HG03342 (cell line): Measurements from ENCODE around the gene RBMS3.

ENCODE experiments used
- ATAC-seq: cut with Tn5 transposase; IDR thresholded peaks from one replicate; pipeline ENCODE4 v1.9.1; 2021; ENCODE audit warnings: mild to moderate bottlenecking, moderate library complexity; ENCODE audit not compliant: unreplicated experiment

The RBMS3 gene

DNA sequence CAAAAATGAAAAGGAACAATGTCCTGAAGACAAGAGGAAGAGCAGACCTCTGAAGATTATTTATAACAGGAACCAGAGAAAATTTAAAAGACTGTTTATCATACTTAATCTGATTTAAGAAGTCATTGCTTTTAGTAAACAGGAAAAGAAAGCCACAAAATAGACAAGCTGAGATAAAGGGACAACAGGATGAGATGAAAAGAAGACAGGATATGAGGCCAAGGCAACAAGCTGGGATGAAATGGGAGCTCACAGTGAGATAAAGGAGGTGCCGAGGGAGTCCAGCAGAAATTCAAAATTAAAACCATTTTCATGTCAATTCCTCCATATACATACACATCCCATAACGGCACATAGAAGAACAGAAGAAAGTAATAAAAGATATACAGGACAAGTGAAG is 277.0 kb downstream of the RBMS3 start:
- ATAC-seq = no peak

DNA sequence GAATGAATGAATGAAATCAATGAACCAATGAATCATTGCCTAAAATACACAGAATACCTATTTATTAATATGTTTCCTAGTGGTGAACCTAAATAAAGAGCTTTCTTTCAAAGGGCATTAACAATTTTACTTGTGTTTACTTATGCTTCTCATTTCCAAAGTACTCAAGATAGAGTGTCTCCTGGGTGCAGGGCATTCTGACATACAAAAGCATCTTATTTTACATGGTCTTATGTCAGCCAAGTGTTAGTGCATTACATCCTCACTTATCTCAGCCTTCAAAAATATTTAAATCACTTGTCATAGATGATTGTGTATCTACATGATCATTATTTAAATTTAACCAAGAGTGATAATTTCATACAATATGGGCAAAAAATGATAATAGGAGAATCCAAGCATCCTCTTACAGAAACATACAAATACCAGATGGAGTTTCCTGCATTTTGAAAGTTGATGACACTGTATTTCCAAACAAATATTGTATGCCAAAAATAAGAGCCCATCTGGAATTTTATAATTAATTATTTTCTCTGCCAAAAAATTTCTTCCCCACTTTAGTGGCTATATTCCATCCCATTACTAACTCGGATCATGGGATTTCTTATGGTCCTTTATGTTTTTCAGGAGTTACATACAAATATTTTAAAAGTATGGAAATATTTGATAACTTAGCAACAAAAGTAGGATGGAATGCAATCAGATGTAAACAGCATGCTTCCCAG is 279.0 kb downstream of the RBMS3 start:
- ATAC-seq = no peak

DNA sequence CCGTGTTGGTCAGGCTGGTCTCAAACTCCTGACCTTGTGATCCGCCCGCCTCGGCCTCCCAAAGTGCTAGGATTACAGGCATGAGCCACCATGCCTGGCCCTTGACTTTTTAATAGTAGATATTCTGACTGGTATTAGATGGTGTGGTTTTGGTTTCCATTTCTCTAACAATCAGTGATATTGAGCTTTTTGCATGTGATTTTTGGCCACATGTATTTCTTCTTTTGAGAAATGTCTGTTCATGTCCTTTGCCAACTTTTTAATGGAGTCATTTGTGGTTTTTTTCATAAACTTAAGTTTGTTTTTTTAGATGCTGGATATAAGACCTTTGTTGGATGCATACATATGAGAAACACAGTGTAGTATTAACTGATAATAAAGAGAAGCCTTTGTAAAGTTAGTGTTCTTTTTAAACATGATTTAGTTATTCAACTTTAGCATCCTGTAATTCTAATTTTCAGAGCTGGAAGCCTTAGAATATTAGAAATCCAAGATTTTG is 280.8 kb downstream of the RBMS3 start:
- ATAC-seq = no peak

DNA sequence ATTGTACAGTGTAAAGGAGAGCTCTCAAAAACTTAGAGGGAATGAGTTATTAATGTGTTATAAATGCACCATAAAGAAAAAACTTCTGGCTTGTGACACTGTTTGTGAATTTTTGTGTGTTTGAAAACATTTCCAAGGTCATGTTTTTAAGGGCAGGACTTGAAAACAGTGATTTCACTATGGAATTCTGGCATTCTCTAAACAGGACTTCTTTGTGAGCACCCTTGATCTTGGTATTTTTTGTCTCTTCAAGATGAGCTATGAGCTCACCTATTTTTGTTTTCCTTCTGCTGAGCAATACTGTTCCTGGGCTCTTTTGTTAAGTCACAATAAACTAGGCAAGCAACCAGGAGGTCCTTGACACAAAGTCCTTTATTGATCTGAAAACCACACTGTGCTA is 284.4 kb downstream of the RBMS3 start:
- no peak for ATAC-seq

DNA sequence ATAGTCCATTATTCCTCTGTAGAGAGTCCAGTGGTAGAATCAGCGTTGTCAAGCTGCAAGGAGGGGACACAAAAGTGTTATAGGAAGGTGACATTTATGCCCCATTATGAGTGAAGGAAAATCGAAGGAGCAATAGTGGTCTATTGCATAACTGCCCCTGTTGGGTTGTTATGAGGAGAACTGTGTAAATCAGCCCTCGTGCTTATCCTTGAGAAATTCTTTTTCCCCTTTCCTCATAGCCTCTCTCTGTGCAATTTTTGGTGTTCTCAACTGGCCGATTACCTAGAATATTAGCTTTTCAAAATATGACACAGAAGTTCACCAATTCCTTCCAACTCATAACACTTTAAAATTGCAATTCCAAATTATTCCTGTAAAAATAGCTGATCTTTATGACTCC is 286.6 kb downstream of the RBMS3 start:
- ATAC-seq = no peak

DNA sequence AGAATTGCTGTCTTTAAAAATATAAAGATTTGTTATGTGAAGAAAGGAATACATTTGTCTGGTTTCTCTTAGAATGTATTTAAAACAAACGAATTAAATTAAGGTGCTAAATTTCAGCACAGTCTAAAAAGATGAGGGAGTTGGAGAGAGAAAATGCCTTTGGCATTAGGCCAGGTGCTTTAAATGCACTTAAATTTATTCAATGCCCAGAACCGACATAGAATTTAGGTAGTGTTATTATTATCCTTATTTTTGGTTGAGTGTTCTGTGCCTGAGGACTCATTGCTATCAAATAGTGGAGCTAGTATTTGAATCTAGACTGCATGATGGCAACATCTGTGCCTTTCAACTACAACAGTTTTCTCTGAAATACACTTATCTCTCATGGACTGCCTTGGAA is 287.5 kb downstream of the RBMS3 start:
- no peak for ATAC-seq

DNA sequence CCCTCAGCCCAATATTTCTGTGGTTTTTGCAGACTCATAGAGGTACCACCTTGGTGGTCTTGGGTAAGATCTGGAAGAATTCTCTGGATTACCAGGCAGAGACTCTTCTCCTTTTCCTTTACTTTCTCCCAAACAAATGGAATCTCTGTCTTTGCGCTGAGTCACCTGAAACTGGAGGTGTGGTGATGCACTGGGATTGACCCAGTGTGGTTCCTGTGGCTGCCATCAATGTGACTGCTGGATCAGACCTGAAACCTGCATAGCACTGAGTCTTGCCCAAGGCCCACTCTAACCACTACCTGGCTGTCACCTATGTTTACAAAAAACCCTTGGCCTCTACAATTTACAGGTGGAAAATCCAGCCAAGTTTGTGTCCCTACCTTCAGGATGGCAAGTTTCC is 295.3 kb downstream of the RBMS3 start:
- ATAC-seq = no peak

DNA sequence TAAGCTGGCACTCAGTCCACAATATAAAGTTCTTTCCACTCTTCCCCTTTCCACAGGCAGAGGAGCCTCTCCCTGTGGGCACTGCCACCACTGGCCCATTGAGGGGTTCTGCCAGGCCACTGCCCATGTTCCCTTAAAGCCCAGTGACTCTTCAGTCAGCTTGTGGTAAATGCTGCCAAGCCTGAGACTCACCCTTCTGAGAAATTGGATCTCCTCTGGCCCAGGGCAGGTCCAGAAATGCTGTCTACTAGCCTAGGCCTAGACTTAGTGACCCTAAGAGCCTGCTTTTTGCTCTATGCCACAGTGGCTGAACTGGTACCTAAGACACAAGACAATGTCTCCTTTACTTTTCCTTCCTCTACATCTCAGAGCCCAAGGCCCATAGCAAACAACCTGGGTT is 295.8 kb downstream of the RBMS3 start:
- ATAC-seq = no peak

DNA sequence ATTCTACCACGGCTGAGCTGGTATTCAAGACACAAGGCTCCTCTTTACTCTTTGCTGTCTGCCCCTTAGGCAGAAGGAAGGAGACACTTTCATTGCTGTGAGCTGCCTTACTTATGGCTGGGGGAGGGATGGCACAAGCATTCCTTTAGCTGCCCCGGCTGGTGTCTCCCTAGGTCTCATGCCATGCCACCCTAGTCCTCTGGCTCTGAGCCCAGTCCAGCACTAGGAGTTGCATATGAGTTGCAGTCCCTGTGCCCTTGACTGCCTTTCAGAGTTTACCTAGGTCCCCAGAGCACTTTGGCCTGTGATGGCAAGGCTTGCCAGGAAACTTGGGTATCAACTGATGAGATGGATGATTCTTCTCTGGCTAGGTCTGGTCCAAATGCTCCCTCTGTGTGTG is 296.4 kb downstream of the RBMS3 start:
- ATAC-seq = no peak

DNA sequence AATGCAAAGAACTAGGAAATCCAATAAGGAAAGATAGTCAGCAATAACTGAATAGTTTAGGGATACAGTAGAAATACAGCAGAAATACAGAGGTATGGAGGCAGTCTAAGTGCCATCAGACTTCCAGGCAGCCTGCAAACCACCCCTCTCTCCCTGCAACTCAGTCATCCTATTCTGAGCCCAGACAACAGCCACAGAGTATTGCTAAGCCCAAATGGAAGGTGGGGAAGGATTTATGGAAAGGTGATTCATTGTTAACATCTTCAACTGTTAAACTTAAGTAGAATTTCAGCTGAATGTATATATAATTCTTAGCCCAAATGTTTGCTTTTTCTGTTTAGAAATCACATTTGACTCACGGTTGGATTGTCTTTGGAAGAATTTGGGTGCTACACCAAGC is 300.4 kb downstream of the RBMS3 start:
- no peak for ATAC-seq

DNA sequence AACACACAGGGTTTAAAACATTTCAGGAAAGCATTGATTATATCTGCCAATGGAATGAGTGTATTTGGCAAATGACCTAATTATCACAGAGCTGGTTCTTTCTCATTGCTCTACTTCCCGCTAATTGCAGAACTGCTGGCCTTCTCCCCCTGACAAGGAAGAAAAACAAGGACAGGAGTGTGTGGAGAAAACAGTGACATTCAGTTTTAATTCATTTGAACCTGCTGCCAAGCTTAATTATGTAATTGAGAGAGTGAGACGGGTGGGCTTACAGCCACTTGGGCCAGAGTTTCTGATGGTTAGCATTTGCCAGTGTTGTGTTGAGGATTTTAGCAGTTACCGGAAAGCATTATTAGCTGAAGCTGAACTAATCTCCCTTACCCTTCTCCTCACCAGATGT is 301.4 kb downstream of the RBMS3 start:
- ATAC-seq = no peak

DNA sequence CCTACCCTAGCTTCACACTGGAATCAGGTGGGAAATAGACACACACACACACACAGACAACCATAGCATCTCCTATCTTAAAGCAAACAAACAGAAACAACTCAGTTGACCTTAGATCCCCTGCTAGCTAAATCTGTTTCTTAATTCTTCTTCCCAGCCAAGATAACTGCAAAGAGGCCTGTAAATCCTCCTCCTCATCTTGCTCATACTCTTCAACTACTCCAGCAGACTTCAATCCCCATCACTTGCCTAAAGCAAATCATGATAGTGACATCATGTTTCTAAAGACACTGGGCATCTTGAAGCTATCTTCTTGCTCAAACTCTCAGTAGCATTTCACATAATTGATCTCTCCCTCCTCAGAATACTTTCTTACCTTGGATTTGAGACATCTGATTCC is 303.0 kb downstream of the RBMS3 start:
- no peak for ATAC-seq

DNA sequence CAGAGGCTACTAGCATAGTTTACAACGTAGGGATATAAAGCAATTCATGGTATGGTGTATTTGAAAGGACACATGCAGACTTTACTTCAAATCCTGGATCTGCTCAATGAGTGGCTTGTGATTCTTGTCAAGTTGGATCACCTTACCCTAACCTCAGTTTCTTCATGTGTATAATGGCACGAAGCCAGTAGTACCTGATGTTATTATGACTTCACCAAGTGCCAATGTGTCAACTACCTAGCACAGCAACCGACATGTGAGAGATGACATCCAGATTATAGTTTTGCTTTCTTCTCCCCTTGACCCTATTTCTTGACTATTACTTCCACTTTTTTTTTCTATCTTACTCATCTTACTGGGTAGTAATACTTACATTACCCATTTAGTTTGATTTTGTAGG is 304.5 kb downstream of the RBMS3 start:
- no peak for ATAC-seq

DNA sequence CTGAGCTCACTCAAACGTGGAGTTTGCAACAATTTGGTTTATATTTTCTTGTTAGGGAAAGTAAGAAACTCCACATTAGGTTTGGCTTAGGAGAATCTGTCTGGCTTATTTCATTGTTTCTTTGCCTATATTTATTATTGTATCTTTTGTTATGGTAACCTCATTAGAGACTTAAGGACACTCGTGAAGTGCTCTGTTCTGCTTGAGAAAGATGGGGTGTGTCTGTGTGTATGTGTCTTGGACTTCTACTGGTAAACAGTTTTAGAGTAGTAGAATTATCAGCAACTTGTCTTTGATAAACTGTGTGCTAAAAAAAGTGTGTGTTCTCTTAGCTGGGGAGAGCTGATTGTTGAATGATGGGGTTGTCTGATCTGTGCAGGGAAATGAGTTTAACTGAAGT is 306.5 kb downstream of the RBMS3 start:
- no peak for ATAC-seq

DNA sequence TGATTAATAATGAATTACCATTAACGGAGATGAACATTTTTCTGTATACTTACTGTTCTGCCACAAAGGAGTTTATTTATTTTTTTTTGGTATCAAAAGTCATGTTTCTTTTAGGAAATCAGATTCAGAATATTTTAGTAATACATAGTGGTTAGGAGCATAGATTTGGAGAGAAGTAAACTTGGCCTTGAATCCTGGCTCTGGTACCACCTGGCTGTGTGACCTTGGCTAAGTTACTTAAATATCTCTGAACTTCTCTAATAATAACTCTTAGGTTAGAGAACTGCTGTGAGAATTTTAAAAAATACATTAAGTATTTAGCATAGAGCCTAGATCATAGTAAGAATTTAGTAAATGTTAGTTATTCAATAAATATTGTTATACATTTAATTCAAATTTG is 309.1 kb downstream of the RBMS3 start:
- no peak for ATAC-seq

DNA sequence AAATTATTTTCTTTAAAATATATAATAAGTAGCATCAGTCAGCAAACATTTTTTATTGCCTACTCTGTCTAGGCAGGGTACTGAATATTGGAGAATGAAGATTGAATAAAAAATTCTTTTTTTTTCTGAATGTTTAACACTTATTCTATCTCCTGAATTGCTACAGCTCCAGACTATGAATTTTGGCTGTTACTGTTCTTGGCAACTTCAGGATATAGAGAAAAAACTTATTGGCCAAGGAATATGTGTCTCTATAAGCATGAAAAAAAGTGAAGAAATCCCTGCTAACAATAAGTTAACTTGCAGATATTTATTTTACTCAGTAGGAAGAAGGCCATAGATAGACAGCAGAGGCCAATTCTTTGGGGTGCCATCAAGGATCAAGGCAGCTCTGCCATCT is 309.6 kb downstream of the RBMS3 start:
- no peak for ATAC-seq

DNA sequence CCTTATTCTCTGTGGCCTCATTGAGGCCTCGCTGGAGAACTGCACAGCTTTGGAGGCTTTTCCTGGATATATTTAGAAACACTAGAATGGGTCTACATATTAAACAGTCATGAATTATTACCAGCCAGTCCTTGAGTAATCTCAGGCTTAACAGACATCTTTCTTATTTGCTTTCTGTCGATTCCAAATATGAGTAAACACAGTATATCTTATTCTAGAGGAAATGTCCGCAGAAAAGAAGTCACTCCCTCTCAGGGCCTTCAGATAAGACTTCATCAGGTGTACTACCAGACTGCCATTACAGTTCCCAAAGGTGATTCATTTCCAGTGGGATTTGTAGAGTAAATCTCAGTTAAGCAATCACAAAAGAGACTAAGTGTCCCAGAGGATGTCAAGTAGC is 310.7 kb downstream of the RBMS3 start:
- ATAC-seq = no peak

DNA sequence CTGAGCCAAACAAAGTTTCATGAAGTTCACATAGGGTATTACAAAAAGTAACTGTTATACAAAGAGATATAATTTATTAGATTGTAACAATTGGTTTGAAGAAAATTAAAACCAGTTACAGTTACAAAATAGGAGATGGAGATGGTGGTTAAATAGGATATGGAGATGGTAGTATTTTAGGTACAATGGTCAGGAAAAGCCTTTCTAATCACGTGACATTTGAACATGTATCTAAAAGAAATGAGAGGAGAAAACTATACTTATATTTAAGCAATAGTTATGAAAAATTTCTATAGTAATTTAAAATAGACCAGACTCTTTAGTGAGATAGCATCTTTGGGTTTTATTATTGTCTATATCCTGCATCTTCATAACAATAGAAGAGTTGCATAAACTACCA is 312.9 kb downstream of the RBMS3 start:
- ATAC-seq = no peak

DNA sequence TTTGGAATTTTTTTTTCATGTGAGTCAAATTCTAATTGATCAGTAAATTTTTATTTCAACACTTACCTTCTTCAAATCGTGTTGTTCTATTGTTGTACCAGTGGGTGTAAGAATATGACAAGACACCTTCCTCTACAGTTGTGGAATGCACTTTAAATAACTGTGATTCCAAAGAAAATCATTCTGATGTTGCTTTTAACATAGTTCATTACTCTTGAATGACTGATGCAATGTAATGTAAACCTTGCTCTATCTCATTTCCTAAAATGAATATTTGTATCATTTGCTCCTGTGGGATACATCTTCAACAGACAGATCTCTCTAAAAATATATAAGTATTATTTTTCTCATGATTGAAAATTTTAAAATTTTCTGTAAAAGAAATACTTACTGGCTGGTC is 313.4 kb downstream of the RBMS3 start:
- no peak for ATAC-seq

DNA sequence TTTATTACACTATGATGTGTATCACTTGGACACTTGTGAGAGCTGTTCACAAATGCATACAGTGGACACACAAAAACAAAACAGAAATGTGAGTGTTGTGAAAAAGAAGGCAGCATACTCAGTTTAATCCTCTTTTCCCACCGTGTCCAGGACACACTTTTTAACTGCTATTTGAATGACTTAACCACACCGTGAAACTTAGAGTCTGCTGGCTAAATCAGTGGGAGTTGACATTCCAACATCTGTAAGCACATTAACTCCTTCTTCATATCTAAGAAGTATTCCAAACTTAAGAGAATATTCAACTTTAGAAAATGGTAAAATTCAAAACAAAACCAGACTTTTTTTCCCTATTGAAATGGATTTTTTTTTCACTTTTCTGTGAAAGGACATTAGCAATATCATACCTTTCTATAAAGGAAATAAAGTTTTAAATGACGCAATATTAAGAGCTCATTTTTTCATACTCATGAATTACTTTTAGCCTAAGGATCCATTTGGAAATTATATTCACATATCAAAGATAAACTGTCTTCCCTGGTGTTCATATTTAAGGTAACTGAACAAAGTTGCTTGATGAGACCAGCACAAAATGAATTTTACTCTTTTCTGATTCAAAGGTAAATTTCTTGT is 316.6 kb downstream of the RBMS3 start:
- ATAC-seq = no peak

DNA sequence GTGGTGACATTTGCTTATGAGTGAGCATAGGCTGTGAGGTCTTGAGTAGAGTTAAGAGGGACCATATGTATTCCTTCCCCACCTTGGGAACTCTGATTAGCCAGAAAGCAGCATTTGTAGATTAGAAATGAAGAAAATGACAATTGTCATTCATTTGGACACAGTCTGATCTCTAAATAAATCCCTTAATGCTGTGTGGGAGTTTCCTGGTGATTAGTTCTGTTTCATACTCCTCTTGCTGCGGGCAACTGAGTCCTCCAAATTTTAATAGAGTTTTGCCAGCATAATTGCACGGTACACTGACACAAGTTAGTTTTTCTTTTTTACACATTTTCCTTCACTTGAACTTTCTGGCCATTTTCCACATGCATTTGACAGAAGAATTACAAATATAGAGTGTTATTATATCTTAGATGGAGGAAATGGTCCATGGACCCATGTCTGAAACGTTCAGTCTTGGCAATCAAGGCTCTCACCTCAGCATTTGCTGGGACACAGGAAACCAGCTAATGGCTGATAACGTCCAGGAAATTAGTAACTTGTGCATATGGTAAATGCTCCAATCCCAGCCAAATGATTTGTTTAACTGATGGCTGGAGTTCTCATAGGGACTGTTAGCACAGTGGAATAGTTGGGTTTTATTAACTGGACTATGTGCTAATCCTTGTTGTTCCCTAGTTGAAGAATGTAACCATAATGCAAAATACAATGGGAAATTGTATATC is 321.2 kb downstream of the RBMS3 start:
- ATAC-seq = no peak

DNA sequence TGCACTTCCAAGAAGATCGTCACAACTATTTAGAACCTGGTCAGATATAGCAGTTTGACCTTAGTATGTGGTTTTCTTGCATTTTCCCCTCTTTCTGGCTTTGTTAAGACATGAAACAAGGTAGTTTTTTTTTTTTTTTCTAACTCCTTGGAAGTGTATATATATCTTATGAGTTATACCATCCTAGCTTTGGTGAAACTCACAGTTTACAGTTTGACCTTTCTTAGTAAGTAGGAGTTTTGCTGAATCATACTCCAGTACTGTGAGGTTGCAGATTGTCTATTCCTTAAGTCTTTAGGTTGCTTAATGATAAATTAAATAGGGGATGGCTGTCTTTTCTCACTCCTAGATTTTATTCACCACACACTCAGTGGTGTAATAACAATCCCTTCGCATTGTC is 325.0 kb downstream of the RBMS3 start:
- ATAC-seq = no peak
